Sigmoid colon (tissue), 7 donors: Measurements from ENCODE around the gene MRPL2. TPM values are rescaled to one million over a fixed set of nuclear protein-coding genes. Genes with fewer than 3 reads are reported as not detected.

Experiments used
- DNase-seq: peaks from one replicate; pipeline ENCODE4 v3.0.0-alpha.2; 2019
- H3K27ac ChIP-seq, 4 donors: fragments of 200-600 bp; sonication (generic); one replicate each; pipeline ENCODE4 v1.5.1; 2016 to 2019; ENCODE audit warnings: mild to moderate bottlenecking in 1 of 4
- H3K27me3 ChIP-seq, 3 donors: fragments of 200-600 bp; sonication (generic); one replicate each; pipeline ENCODE4 v1.5.1; 2019; ENCODE audit warnings: mild to moderate bottlenecking in 1 of 3
- H3K36me3 ChIP-seq, 4 donors: fragments of 200-600 bp; sonication (generic); one replicate each; pipeline ENCODE4 v1.5.1; 2016 to 2019
- H3K4me1 ChIP-seq, 4 donors: fragments of 200-600 bp; sonication (generic); one replicate each; pipeline ENCODE4 v1.5.1; 2017 to 2019
- H3K4me3 ChIP-seq, 4 donors: fragments of 200-600 bp; sonication (generic); one replicate each; pipeline ENCODE4 v1.5.1; 2017 to 2019; ENCODE audit warnings: mild to moderate bottlenecking in 2 of 4, moderate library complexity in 1 of 4
- H3K9me3 ChIP-seq, 4 donors: fragments of 200-600 bp in 3 of 4; sonication (generic) in 3 of 4; one replicate each; pipeline versions ENCODE4 v1.5.1 to v1.6.1; 2013 to 2019
- CTCF ChIP-seq, 4 experiments: fragments of 450-650 bp in 3 of 4; fragments of 200-600 bp in 1 of 4; IDR thresholded peaks; one replicate each; pipeline ENCODE4 v1.5.1; 2016 to 2019; ENCODE audit warnings: antibody characterized with exemption in 4 of 4, mild to moderate bottlenecking in 3 of 4, moderate library complexity in 2 of 4
- EP300 ChIP-seq, 4 donors: sonication (generic); formaldehyde crosslinking; IDR thresholded peaks; one replicate each; pipeline ENCODE4 v1.6.1; 2017; ENCODE audit warnings: antibody characterized with exemption in 4 of 4
- POLR2A ChIP-seq, 2 donors: fragments of 450-650 bp; IDR thresholded peaks; one replicate each; pipeline ENCODE4 v1.6.1; 2016; ENCODE audit warnings: antibody characterized with exemption in 2 of 2, mild to moderate bottlenecking in 2 of 2, moderate library complexity in 2 of 2
- POLR2AphosphoS5 ChIP-seq, 4 donors: sonication (generic); formaldehyde crosslinking; IDR thresholded peaks; one replicate each; pipeline ENCODE4 v1.6.1; 2017; ENCODE audit warnings: antibody characterized with exemption in 4 of 4
- WGBS, 2 donors: extraction: QIAGEN DNeasy Blood & Tissue Kit; methylation state at CpG; one replicate each; pipeline ENCODE4 v1.1.7; 2013; 5-methylcytosine and 5-hydroxymethylcytosine counted together
- intact Hi-C: fragments of 100-400 bp; cut with DNase I; formaldehyde crosslinking; loops from one replicate; pipeline ENCODE4 v1.15.1; 2023
- polyA plus RNA-seq, 3 donors: library from polyadenylated mRNA; stranded (reverse); fragments of 200-250 nt; gene quantifications; one replicate each; pipeline ENCODE4 v1.2.3, GENCODE V29; 2013
- total RNA-seq, 4 donors: library from RNA; depleted of rRNA; stranded (reverse); fragments of >200 nt; gene quantifications; one replicate each; pipeline ENCODE4 v1.1.0, GENCODE V29; 2016
- donor health status: healthy with polysubstance abuse.
- donor health status: Bipolar disorder and iron deficiency.
- donor health status: healthy.

Gene MRPL2
- total and polyA plus RNA-seq, 7 donors = 14.1 to 70.2 (median 25.7) TPM

GRCh38 chr6:43060755-43061633 is 1.8 kb upstream of the MRPL2 start:
- Histone ChIP-seq H3K9me3 (no peaks in the 10 kb centered on the region), H3K4me1 (peaks cover 0 to 34% (median 21%) of the 10 kb centered on the region in 4 donors), H3K27me3 (no peaks in the 10 kb centered on the region), H3K36me3 (peaks cover 8 to 52% (median 16%) of the 10 kb centered on the region in 4 donors), H3K27ac (peak overlapping the region in 2 of 4 donors; percentile 90 to 93), H3K4me3 (peak overlapping the region in 3 of 4 donors; percentile 81 to 97 (median 93))
- no peak for DNase-seq
- 24 to 75% methylated on average over 12 of the region's 12 CpGs for WGBS, 2 donors
- intact Hi-C loops = no loop called here
- TF ChIP-seq CTCF (IDR thresholded peaks at IDR 0.05) (no peak), EP300 (IDR thresholded peaks at IDR 0.05) (no peak), POLR2AphosphoS5 (IDR thresholded peaks at IDR 0.05) (no peak), POLR2A (IDR thresholded peaks at IDR 0.05) (no peak)

- TF ChIP-seq POLR2AphosphoS5 (IDR thresholded peaks at IDR 0.05) (no peak), POLR2A (IDR thresholded peaks at IDR 0.05) (peak in 1 of 2 donors; percentile 55)
These were observed 960 bp upstream of the MRPL2 start for GRCh38 chr6:43060034-43060754.

GRCh38 chr6:43058531-43058930 is 703 bp downstream of the MRPL2 start:
- no peak for TF ChIP-seq CTCF (IDR thresholded peaks at IDR 0.05)
- no peak for TF ChIP-seq EP300 (IDR thresholded peaks at IDR 0.05)
- no peak for TF ChIP-seq POLR2AphosphoS5 (IDR thresholded peaks at IDR 0.05)
- TF ChIP-seq POLR2A (IDR thresholded peaks at IDR 0.05) = no peak
- 52 to 75% methylated on average over 1 of the region's 1 CpG for WGBS, 2 donors
- DNase-seq = no peak
- peak overlapping the region; percentile 84 to 93 (median 90) for H3K27ac ChIP-seq
- peak overlapping the region; percentile 74 to 97 (median 87) for H3K4me3 ChIP-seq
- H3K4me1 ChIP-seq = peaks cover 0 to 41% (median 27%) of the 10 kb centered on the region in 4 donors
- H3K27me3 ChIP-seq = no peaks in the 10 kb centered on the region
- intact Hi-C loops = loop anchor here (2.0 to 5.0 kb wide), 2 partner anchors 44 to 114 kb away; partner anchors contain the start of genes KLHDC3 and SRF
- no peaks in the 10 kb centered on the region for H3K9me3 ChIP-seq
- peaks cover 8 to 45% (median 12%) of the 10 kb centered on the region in 4 donors for H3K36me3 ChIP-seq

More at GRCh38 chr6:43060034-43060754, 960 bp upstream of the MRPL2 start:
- peaks cover 8 to 52% (median 12%) of the 10 kb centered on the region in 4 donors for H3K36me3 ChIP-seq
- no peak for DNase-seq
- H3K4me3 ChIP-seq = peak overlapping the region; percentile 74 to 97 (median 87)
- H3K9me3 ChIP-seq = no peaks in the 10 kb centered on the region
- no peaks in the 10 kb centered on the region for H3K27me3 ChIP-seq
- H3K27ac ChIP-seq = peak overlapping the region; percentile 84 to 93 (median 90)
- intact Hi-C loops = no loop called here
- H3K4me1 ChIP-seq = peaks cover 0 to 34% (median 21%) of the 10 kb centered on the region in 4 donors
- WGBS, 2 donors = 4 to 14% methylated on average over 15 of the region's 15 CpGs

GRCh38 chr6:43055966-43056365 is 3.3 kb downstream of the MRPL2 start:
- Histone ChIP-seq H3K27ac (no peak overlapping the region), H3K27me3 (no peaks in the 10 kb centered on the region), H3K4me3 (no peak overlapping the region), H3K9me3 (no peaks in the 10 kb centered on the region), H3K36me3 (peaks cover 3 to 32% (median 8%) of the 10 kb centered on the region in 4 donors), H3K4me1 (peaks cover 0 to 41% (median 31%) of the 10 kb centered on the region in 4 donors)
- DNase-seq = no peak
- WGBS, 2 donors = 88 to 90% methylated on average over 8 of the region's 8 CpGs
- intact Hi-C loops = loop anchor here (2.0 to 5.0 kb wide), 2 partner anchors 77 to 116 kb away; partner anchors contain the start of genes PEX6 and SRF
- TF ChIP-seq POLR2A (IDR thresholded peaks at IDR 0.05) (no peak), POLR2AphosphoS5 (IDR thresholded peaks at IDR 0.05) (no peak), EP300 (IDR thresholded peaks at IDR 0.05) (no peak), CTCF (IDR thresholded peaks at IDR 0.05) (no peak)
